ENCODE measurements around the gene AQP7. TPM values are rescaled to one million over a fixed set of nuclear protein-coding genes. Genes with fewer than 3 reads are reported as not detected.
"Not testable (repeated sequence)": the region's sequence is repeated elsewhere in the genome, so short reads cannot be mapped to it uniquely, and the experiment has no call there.

The AQP7 gene
- total RNA-seq (1 to 10 TPM in 2 of 4 donors, under 1 TPM in 1, not detected in 1; 0.33 to 8.6 (median 2.8) TPM), polyA plus RNA-seq (10 to 100 TPM in 1 of 3 donors, 1 to 10 TPM in 2; 2.4 to 14.6 (median 8.6) TPM)

GRCh38 chr9:33402371-33402770, at the start of gene AQP7:
Gene AQP7 (minus strand): TSS chr9:33402568. CDS start chr9:33401262, 1,306 bp downstream.
- H3K4me3 ChIP-seq; intact Hi-C loops (cut with DNase I); H3K9me3 ChIP-seq; H3K4me1 ChIP-seq; H3K27me3 ChIP-seq; H3K36me3 ChIP-seq: not testable (repeated sequence)
- peak within 1 kb of the TSS in 1 of 4 donors; percentile 38 for H3K27ac ChIP-seq
- DNase-seq: peak; percentile 58
- 86 to 88% methylated on average over 10 of the region's 10 CpGs for WGBS, 2 donors

- 84 to 92% methylated on average over 4 of the region's 4 CpGs for WGBS, 2 donors
- H3K27me3 ChIP-seq: no peaks in the 10 kb centered on the region
- no peak for TF ChIP-seq CTCF (IDR thresholded peaks at IDR 0.05)
- TF ChIP-seq POLR2AphosphoS5 (IDR thresholded peaks at IDR 0.05): no peak
- no peak for TF ChIP-seq POLR2A (IDR thresholded peaks at IDR 0.05)
- TF ChIP-seq EP300 (IDR thresholded peaks at IDR 0.05): no peak
- no peak overlapping the region for H3K4me3 ChIP-seq
- H3K4me1 ChIP-seq: peaks cover 0 to 15% (median 14%) of the 10 kb centered on the region in 4 donors
- H3K9me3 ChIP-seq: no peaks in the 10 kb centered on the region
- H3K27ac ChIP-seq: no peak overlapping the region
- no peak for DNase-seq
- no peaks in the 10 kb centered on the region for H3K36me3 ChIP-seq
- intact Hi-C loops (cut with DNase I): no loop called here
Measured at GRCh38 chr9:33450621-33451146, 48.3 kb upstream of the AQP7 start.

GRCh38 chr9:33449715-33450114, 47.3 kb upstream of the AQP7 start:
- Histone ChIP-seq H3K9me3 (no peaks in the 10 kb centered on the region), H3K4me3 (no peak overlapping the region), H3K4me1 (peaks cover 0 to 15% (median 14%) of the 10 kb centered on the region in 4 donors), H3K27ac (no peak overlapping the region), H3K36me3 (no peaks in the 10 kb centered on the region), H3K27me3 (no peaks in the 10 kb centered on the region)
- WGBS, 2 donors: 94 to 97% methylated on average over 5 of the region's 5 CpGs
- no peak for TF ChIP-seq POLR2A (IDR thresholded peaks at IDR 0.05)
- TF ChIP-seq CTCF (IDR thresholded peaks at IDR 0.05): no peak
- no peak for TF ChIP-seq EP300 (IDR thresholded peaks at IDR 0.05)
- TF ChIP-seq POLR2AphosphoS5 (IDR thresholded peaks at IDR 0.05): no peak
- intact Hi-C loops (cut with DNase I): no loop called here
- DNase-seq: no peak

GRCh38 chr9:33447799-33448553, 45.6 kb upstream of the AQP7 start:
- Histone ChIP-seq H3K36me3 (no peaks in the 10 kb centered on the region), H3K9me3 (no peaks in the 10 kb centered on the region), H3K4me1 (peaks cover 0 to 15% (median 14%) of the 10 kb centered on the region in 4 donors), H3K27me3 (no peaks in the 10 kb centered on the region), H3K4me3 (peak overlapping the region; percentile 28 to 56 (median 49)), H3K27ac (peak overlapping the region in 2 of 4 donors; percentile 27 to 51)
- intact Hi-C loops (cut with DNase I): loop anchor here (2.0 kb wide), 1 partner anchor 19 kb away; no protein-coding TSS in a partner anchor
- DNase-seq: no peak
- WGBS, 2 donors: 26 to 40% methylated on average over 20 of the region's 20 CpGs
- TF ChIP-seq POLR2AphosphoS5 (IDR thresholded peaks at IDR 0.05) (no peak), EP300 (IDR thresholded peaks at IDR 0.05) (no peak), POLR2A (IDR thresholded peaks at IDR 0.05) (no peak), CTCF (IDR thresholded peaks at IDR 0.05) (no peak)
